DMS153 (cell line): ENCODE data around the gene C1QTNF12.

Source experiments
- DNase-seq: peaks from one replicate; lab custom pipeline; 2025; lab: John Stamatoyannopoulos, UW

C1QTNF12 gene

DNA sequence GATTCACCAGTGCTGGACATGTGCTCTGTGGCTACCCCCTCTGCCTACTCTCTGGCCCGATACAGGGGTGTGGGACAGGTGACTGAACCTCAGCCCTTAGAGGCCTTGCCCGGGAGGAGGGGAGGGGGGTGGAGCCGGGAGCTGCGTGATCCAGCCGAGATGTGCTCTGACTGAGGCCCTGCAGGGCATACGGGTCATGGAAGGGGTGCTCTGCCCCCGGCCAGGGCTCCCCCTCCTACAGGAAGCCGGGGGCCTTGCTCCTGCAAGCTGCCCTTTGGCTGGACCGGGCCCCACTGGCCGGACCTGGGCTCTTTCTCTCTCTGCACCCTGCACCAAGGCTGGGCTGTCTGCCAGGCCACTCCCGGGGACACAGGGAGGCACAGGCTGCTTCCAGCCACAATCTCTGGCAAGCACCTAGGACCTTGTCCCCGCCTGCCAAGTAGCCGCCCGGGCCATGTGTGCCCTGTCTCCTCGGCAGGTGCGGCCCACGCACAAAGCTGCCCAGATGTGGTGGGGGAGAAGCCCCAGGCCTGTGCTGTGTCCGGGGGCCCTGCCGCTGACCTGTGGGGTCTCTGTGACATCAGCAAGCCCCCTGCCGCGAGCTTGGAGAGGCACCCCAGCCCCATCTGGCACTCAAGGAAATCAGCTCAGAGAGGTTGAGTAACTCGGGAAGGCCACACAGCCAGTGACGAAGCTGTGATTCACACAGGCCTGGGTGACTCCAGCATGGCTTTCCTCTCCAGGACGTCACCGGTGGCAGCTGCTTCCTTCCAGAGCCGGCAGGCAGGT is 35.2 kb upstream of the C1QTNF12 start:
- peak; percentile 66 for DNase-seq

GRCh38 chr1:1280782-1281481 is 34.4 kb upstream of the C1QTNF12 start:
- DNase-seq: no peak

- DNase-seq: no peak
Observed at GRCh38 chr1:1279028-1279427, 32.5 kb upstream of the C1QTNF12 start.

- DNase-seq: no peak
Observed at GRCh38 chr1:1278620-1279019, 32.1 kb upstream of the C1QTNF12 start.

DNA sequence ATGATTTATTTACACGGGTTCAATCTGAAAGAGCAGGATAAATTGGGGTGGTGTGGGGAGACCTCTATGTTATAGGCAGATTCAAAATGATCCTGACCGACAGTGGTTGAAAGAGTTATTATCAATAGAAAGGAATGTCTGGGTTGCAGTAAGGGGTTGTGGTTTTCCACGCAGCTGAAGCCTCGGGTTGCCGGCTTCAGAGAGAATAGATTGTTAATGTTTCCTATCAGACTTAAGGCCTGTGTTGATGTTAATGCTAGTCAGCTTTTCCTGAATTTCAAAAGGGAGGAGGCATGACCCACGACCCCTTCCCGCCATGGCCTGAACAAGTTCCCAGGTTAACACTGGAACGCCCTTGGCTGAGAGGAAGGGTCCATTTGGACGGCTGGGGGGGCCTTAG is 29.3 kb upstream of the C1QTNF12 start:
- no peak for DNase-seq

DNA sequence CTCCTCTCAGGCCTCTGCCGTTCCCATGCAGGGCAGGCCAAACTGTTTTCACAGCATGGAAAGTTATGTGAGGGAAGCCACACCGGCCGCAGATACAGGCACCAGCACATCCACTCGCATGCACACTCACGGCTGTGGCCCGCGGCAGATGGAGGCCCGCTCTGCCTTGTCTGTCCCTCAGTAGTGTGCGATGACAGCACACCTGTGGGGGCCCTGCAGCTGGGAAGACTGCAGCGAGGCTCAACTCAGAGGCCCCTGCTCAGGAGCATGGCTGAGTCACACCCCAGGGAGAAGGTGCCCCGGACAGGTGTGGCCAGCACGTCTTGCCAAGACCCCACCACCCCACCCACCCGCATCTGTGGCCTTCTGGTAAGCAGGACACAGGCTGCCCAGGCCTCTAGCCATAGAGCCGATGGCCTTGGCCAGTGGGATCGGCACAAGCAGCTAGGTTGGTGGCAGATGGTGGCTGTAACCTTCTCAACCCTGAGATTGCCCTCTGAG is 28.5 kb upstream of the C1QTNF12 start:
- DNase-seq: no peak

GRCh38 chr1:1274299-1274930 is 27.9 kb upstream of the C1QTNF12 start:
- DNase-seq: no peak

GRCh38 chr1:1273512-1274298 is 27.2 kb upstream of the C1QTNF12 start, which contains the start of gene UBE2J2:
Gene UBE2J2, minus strand, starts transcription at chr1:1273854. Its CDS starts 5,862 bp downstream, at chr1:1267992.
- peak; percentile 83 for DNase-seq

- no peak for DNase-seq
Observed at GRCh38 chr1:1273209-1273511, 26.6 kb upstream of the C1QTNF12 start.

DNA sequence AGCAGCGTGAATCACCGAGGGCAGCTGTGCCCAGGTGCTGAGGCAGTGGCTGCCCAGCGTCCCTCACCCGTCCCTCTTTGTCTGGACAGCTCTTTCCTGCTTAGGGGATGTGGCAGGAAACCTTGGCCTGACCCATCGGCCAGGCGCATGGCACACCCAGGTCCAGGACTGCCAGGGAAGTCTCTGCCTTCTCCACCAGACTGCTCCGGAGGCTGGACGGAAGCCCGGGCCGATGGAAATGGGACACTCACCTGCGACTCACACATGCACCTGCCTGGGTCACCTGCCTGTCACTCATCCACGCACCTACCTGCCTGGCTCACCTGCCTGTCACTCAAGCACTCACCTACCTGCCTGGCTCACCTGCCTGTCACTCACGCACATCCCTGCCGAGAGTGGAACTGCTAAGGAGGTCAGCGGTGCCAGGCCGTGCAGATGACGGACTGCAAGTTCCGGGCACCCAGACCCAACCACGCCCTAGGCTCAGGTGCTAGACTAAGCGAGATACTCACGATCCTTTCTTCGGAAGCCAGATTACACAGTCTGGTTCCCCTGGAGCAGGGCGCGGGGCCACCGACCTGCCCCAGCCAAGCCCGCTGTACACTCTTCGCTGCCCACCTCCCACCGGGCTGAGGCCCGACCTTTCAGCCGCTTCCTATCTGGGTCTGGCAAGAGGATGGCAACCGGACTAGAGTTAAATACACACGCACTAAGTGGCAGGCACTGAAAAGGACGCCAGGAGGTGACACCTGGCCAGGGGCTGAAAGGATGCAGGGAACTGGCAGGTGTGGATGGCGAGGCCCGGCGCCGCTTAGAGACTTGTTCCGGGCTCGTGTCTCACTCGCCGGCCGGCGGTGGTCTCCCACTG is 26.1 kb upstream of the C1QTNF12 start:
- no peak for DNase-seq

DNA sequence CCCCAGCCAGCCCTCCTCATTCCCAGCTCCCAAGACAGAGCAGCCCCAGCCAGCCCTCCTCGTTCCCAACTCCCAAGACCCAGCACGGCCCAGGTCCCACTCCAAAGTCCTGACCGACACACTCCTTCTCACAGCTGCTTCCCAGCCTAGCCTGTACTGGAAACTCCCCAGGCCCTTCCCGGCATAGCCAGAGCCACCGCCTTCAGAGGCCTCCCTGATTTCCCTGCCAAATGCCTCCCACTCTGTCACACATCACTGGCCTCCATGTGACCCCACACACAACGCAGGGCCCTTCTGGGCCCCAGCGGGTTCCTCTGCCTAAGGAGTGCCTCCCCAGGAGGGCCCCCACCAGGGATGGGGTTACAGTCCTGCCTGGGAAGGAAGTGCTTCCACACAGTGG is 24.3 kb upstream of the C1QTNF12 start:
- DNase-seq: no peak

- DNase-seq: no peak
Observed at GRCh38 chr1:1268284-1268682, 21.8 kb upstream of the C1QTNF12 start.

DNA sequence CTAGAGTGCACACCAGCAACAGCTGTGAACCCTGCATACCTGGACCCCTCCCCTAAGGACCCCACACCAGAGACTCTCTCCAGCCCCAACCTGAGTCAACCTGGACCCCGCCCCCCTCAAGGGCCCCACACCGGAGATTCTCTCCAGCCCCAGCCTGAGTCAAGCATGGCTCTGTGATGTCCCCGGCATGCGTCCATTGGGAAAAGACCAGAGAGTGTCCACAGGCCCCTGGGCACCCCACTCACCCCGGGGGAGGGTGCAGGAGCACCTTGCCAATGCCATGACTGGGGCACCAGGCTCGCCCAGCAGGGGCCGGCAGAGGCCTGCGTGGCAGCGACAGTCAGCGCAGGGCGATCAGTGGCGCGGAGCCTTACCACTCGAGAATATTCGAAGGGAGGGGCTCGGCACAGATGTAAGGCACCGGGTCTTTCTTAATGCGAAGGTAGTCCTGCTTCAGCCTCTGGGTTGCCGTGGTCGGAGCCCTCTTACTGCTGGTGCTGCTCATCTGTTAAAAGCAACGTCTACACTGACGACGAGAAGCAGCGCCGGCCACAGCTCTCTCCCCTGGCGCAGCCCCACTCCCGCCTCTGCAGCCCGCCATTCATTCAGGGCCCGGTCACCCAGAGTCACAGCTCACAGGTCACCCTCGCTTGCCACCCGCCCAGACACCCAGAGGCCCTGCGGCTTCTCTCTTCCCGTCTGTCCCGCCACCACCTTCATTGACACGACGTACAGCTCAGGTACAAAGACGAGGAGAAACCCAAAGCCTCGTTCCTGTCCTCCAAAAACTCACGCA is 21.2 kb upstream of the C1QTNF12 start:
- no peak for DNase-seq

DNA sequence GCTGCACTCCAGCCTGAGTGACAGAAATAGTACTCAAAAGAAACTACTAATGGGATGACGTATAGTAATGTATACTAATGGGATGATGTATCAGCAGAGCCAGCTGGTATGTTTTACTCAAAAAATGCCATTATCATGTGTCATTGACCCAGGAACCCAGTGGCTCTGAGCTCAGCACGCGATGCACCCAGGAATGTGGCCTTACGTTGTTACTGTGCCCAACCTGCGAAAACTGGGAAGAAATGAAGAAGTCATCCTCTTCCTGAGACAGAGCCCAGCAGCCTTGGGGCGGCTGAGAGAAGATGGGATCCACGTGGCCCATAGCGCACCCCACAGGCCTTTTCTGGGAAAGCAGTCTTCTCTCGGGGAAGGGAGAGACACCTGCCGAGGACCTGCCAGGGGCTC is 18.3 kb upstream of the C1QTNF12 start:
- DNase-seq: no peak

GRCh38 chr1:1264026-1264425 is 17.5 kb upstream of the C1QTNF12 start:
- no peak for DNase-seq

GRCh38 chr1:1262758-1263157 is 16.2 kb upstream of the C1QTNF12 start:
- no peak for DNase-seq

DNA sequence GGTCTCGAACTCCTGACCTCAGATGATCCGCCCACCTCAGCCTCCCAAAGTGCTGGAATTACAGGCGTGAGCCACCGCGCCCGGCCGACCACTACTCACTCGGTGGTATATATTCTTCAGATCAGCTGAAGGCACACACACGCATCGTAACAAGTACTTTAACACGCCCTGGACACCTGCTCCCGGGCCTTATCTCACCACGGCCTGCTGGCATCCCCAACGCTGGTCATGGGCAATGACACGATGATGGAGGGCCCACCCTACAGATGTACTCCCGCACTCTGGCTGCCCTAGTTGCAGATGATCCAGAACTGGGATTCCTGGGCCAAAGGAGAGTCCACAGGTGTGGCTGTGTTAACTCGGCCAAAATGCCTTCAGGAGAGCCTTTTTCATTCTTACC is 15.5 kb upstream of the C1QTNF12 start:
- DNase-seq: no peak

GRCh38 chr1:1260843-1261560 is 14.5 kb upstream of the C1QTNF12 start:
- DNase-seq: no peak

GRCh38 chr1:1259951-1260600 is 13.6 kb upstream of the C1QTNF12 start:
- DNase-seq: peak; percentile 89
